H9 (cell line): ENCODE data around the gene OSBPL8. TPM values are rescaled to one million over a fixed set of nuclear protein-coding genes. Genes with fewer than 3 reads are reported as not detected.

ENCODE experiments used
- DNase-seq: peaks from one replicate; pipeline ENCODE4 v3.0.0-alpha.2; 2017
- H2AFZ ChIP-seq: one replicate; pipeline ENCODE4 v1.6.1; 2013; ENCODE audit warnings: mild to moderate bottlenecking, low read length, control low read depth, moderate library complexity
- H2AK5ac ChIP-seq: 2 replicates; pipeline ENCODE4 v1.6.1; 2013; ENCODE audit warnings: low read length, control low read depth, mixed read lengths; ENCODE audit not compliant: insufficient read length
- H2BK120ac ChIP-seq: one replicate; pipeline ENCODE4 v1.6.1; 2013; ENCODE audit warnings: low read depth, mild to moderate bottlenecking, low read length, control low read depth, inconsistent platforms; ENCODE audit not compliant: poor library complexity, severe bottlenecking
- H2BK12ac ChIP-seq: 2 replicates; pipeline ENCODE4 v1.6.1; 2013; ENCODE audit warnings: low read length, control low read depth, mixed read lengths, low read depth; ENCODE audit not compliant: insufficient read length
- H2BK15ac ChIP-seq: 2 replicates; pipeline ENCODE4 v1.6.1; 2013; ENCODE audit warnings: low read depth, low read length, control low read depth
- H2BK20ac ChIP-seq: one replicate; pipeline ENCODE4 v1.6.1; 2013; ENCODE audit warnings: low read depth, mild to moderate bottlenecking, low read length, control low read depth, inconsistent platforms; ENCODE audit not compliant: poor library complexity, severe bottlenecking
- H2BK5ac ChIP-seq: 2 replicates; pipeline ENCODE4 v1.6.1; 2013; ENCODE audit warnings: low read length, control low read depth, mixed read lengths; ENCODE audit not compliant: insufficient read length
- H3K14ac ChIP-seq: 2 replicates; pipeline ENCODE4 v1.6.1; 2013; ENCODE audit warnings: low read length, control low read depth; ENCODE audit not compliant: insufficient read depth
- H3K18ac ChIP-seq: 2 replicates; pipeline ENCODE4 v1.6.1; 2013; ENCODE audit warnings: low read depth, mild to moderate bottlenecking, mixed read lengths, low read length, control low read depth; ENCODE audit not compliant: insufficient read length
- H3K23ac ChIP-seq: 2 replicates; pipeline ENCODE4 v1.6.1; 2013; ENCODE audit warnings: low read length, control low read depth, mixed read lengths, low read depth; ENCODE audit not compliant: insufficient read length
- H3K23me2 ChIP-seq: 2 replicates; pipeline ENCODE4 v1.6.1; 2013; ENCODE audit warnings: low read depth, mild to moderate bottlenecking, mixed read lengths, low read length, control low read depth; ENCODE audit not compliant: insufficient read length, poor library complexity, severe bottlenecking
- H3K27ac ChIP-seq: 2 replicates; pipeline ENCODE4 v1.5.1; 2013; ENCODE audit warnings: low read length, control low read depth, mixed read lengths, low read depth; ENCODE audit not compliant: insufficient read length
- H3K27me3 ChIP-seq: 2 replicates; pipeline ENCODE4 v1.6.1; 2013; ENCODE audit warnings: low read length, control low read depth, inconsistent platforms; ENCODE audit not compliant: insufficient read depth
- H3K4ac ChIP-seq: 2 replicates; pipeline ENCODE4 v1.6.1; 2013; ENCODE audit warnings: low read depth, mild to moderate bottlenecking, control low read depth, inconsistent platforms, low read length, moderate library complexity
- H3K4me1 ChIP-seq: 2 replicates; pipeline ENCODE4 v1.6.1; 2013; ENCODE audit warnings: low read length, control low read depth, inconsistent platforms; ENCODE audit not compliant: insufficient read depth
- H3K4me2 ChIP-seq: 2 replicates; pipeline ENCODE4 v1.6.1; 2013; ENCODE audit warnings: low read length, control low read depth, mixed read lengths; ENCODE audit not compliant: insufficient read length, insufficient read depth
- H3K56ac ChIP-seq: 2 replicates; pipeline ENCODE4 v1.6.1; 2013; ENCODE audit warnings: low read depth, mild to moderate bottlenecking, mixed read lengths, low read length, control low read depth; ENCODE audit not compliant: insufficient read length
- H3K79me1 ChIP-seq: 2 replicates; pipeline ENCODE4 v1.6.1; 2013; ENCODE audit warnings: low read depth, mild to moderate bottlenecking, moderate library complexity, low read length, control low read depth, inconsistent platforms; ENCODE audit not compliant: insufficient read depth, poor library complexity, severe bottlenecking
- H3K79me2 ChIP-seq: 2 replicates; pipeline ENCODE4 v1.6.1; 2013; ENCODE audit warnings: low read length, control low read depth, inconsistent platforms; ENCODE audit not compliant: insufficient read depth
- H3K9ac ChIP-seq: 2 replicates; pipeline ENCODE4 v1.6.1; 2013; ENCODE audit warnings: low read length, control low read depth, mixed read lengths; ENCODE audit not compliant: insufficient read length; ENCODE audit errors: extremely low read depth
- H3K9me3 ChIP-seq: one replicate; pipeline ENCODE4 v1.6.1; 2013; ENCODE audit warnings: low read depth, low read length, inconsistent platforms; ENCODE audit not compliant: control insufficient read depth
- H3T11ph ChIP-seq: one replicate; pipeline ENCODE4 v1.6.1; 2013; ENCODE audit warnings: mild to moderate bottlenecking, low read length, control low read depth, inconsistent platforms
- H4K20me1 ChIP-seq: one replicate; pipeline ENCODE4 v1.6.1; 2013; ENCODE audit not compliant: control insufficient read depth, insufficient read length, insufficient read depth
- H4K5ac ChIP-seq: 2 replicates; pipeline ENCODE4 v1.6.1; 2013; ENCODE audit warnings: low read depth, mild to moderate bottlenecking, mixed read lengths, low read length, control low read depth; ENCODE audit not compliant: insufficient read length
- H4K8ac ChIP-seq: replicated peaks from 2 replicates; pipeline ENCODE4 v1.6.1; 2013; ENCODE audit warnings: low read length, control low read depth, mixed read lengths, low read depth; ENCODE audit not compliant: insufficient read length
- H4K91ac ChIP-seq: 2 replicates; pipeline ENCODE4 v1.6.1; 2013; ENCODE audit warnings: low read depth, mild to moderate bottlenecking, moderate library complexity, mixed read lengths, low read length, control low read depth; ENCODE audit not compliant: insufficient read length
- H3K27ac Mint-ChIP-seq, 3 experiments: 2 replicates in 2 of 3; 3 replicates in 1 of 3; pipeline ENCODE4 v1.8.0; 2020 to 2021; ENCODE audit warnings: mixed read lengths in 3 of 3, mild to moderate bottlenecking in 1 of 3, moderate library complexity in 1 of 3
- H3K27me3 Mint-ChIP-seq: 2 replicates; pipeline ENCODE4 v1.8.0; 2021; ENCODE audit warnings: low read depth, mild to moderate bottlenecking, moderate library complexity, mixed read lengths
- H3K36me3 Mint-ChIP-seq, 3 experiments: 2 replicates in 2 of 3; 3 replicates in 1 of 3; pipeline ENCODE4 v1.8.0; 2020 to 2021; ENCODE audit warnings: low read depth in 3 of 3, mixed read lengths in 3 of 3; ENCODE audit not compliant: insufficient read depth in 1 of 3
- H3K4me1 Mint-ChIP-seq, 2 experiments: 2 replicates each; pipeline ENCODE4 v1.8.0; 2020; ENCODE audit warnings: mixed read lengths in 2 of 2
- H3K4me3 Mint-ChIP-seq, 2 experiments: 2 replicates in 1 of 2; 3 replicates in 1 of 2; pipeline ENCODE4 v1.8.0; 2020 to 2021; ENCODE audit warnings: mild to moderate bottlenecking in 2 of 2, mixed read lengths in 2 of 2, moderate library complexity in 1 of 2
- H3K9me3 Mint-ChIP-seq, 2 experiments: 2 replicates in 1 of 2; 3 replicates in 1 of 2; pipeline ENCODE4 v1.8.0; 2020; ENCODE audit warnings: mild to moderate bottlenecking in 2 of 2, mixed read lengths in 2 of 2, moderate library complexity in 1 of 2
- CTCF ChIP-seq: fragments of 200-600 bp; sonication (generic); conservative IDR thresholded peaks from 3 replicates; pipeline ENCODE4 v1.8.0; 2021; ENCODE audit warnings: antibody characterized with exemption, mild to moderate bottlenecking
- WGBS: extraction: QIAGEN DNeasy Blood & Tissue Kit; methylation state at CpG from one replicate; pipeline ENCODE4 v1.1.7; 2013; ENCODE audit warnings: missing lambda C conversion rate, low lambda C conversion rate, mixed read lengths; ENCODE audit not compliant: insufficient read length; ENCODE audit errors: extremely low coverage; 5-methylcytosine and 5-hydroxymethylcytosine counted together
- total RNA-seq: library from RNA; stranded (reverse); gene quantifications from 2 replicates; pipeline ENCODE4 v1.2.1, GENCODE V29; 2021

OSBPL8 gene
- total RNA-seq, 1 experiment from 2014 or later = 61.2 TPM

- no peak overlapping the region for H3K27ac ChIP-seq
- H2BK12ac ChIP-seq = no peak overlapping the region
- H4K91ac ChIP-seq = no peak overlapping the region
- no peaks in the 10 kb centered on the region for H3K9me3 Mint-ChIP-seq
- no peak overlapping the region for H2AK5ac ChIP-seq
- no peak overlapping the region for H3K14ac ChIP-seq
- no peaks in the 10 kb centered on the region for H3K27me3 Mint-ChIP-seq
- no peaks in the 10 kb centered on the region for H3K79me1 ChIP-seq
- no peak for TF ChIP-seq CTCF
- H2BK15ac ChIP-seq = no peak overlapping the region
- H4K8ac ChIP-seq = no peak overlapping the region
- no CpG with 5 or more reads among the region's 3 CpGs for WGBS
- no peak overlapping the region for H3K27ac Mint-ChIP-seq
- H3K27me3 ChIP-seq = no peaks in the 10 kb centered on the region
- H3K4me1 Mint-ChIP-seq = peaks cover 4 to 6% of the 10 kb centered on the region in 2 experiments; a peak in 2 of 4 replicates
- H3K23ac ChIP-seq = no peak overlapping the region
- H3K36me3 Mint-ChIP-seq = peaks cover 0 to 19% (median 5%) of the 10 kb centered on the region in 3 experiments; a peak in 3 of 7 replicates
- H3K56ac ChIP-seq = no peak overlapping the region
- no peaks in the 10 kb centered on the region for H3K9me3 ChIP-seq
- no peak overlapping the region for H3K4me3 Mint-ChIP-seq
- H2BK120ac ChIP-seq = no peak overlapping the region
- H3K23me2 ChIP-seq = no peaks in the 10 kb centered on the region
- no peak overlapping the region for H3T11ph ChIP-seq
- DNase-seq = no peak
- H3K79me2 ChIP-seq = no peaks in the 10 kb centered on the region
- no peak overlapping the region for H2BK20ac ChIP-seq
- H3K4me1 ChIP-seq = no peaks in the 10 kb centered on the region
- no peak overlapping the region for H3K4me2 ChIP-seq
- no peak overlapping the region for H2AFZ ChIP-seq
- H4K20me1 ChIP-seq = no peaks in the 10 kb centered on the region
- no peak overlapping the region for H4K5ac ChIP-seq
- no peak overlapping the region for H3K4ac ChIP-seq
- H3K9ac ChIP-seq = no peak overlapping the region
- no peak overlapping the region for H2BK5ac ChIP-seq
- H3K18ac ChIP-seq = no peak overlapping the region
Measured at GRCh38 chr12:76383988-76384387, 175.6 kb downstream of the OSBPL8 start.
